Motor neuron (in vitro differentiated cells): Measurements from ENCODE around the gene SSC5D. TPM values are rescaled to one million over a fixed set of nuclear protein-coding genes. Genes with fewer than 3 reads are reported as not detected.

Source experiments
- ATAC-seq, 8 experiments: fragments of 200-7000 bp; cut with Tn5 transposase; replicated peaks in 6 of 8; 2 replicates each; pipeline ENCODE4 v1.8.0; 2021; ENCODE audit warnings: mild to moderate bottlenecking in 8 of 8, moderate library complexity in 8 of 8
- H3K27ac ChIP-seq, 2 donors: fragments of 250-450 bp; sonication (Bioruptor Pico); 2 replicates each; pipeline ENCODE4 v1.9.0; 2021; ENCODE audit warnings: antibody characterized with exemption in 2 of 2, mild to moderate bottlenecking in 2 of 2, moderate library complexity in 1 of 2
- H3K4me1 ChIP-seq, 2 donors: fragments of 250-450 bp; sonication (Bioruptor Pico); replicated peaks in 1 of 2; 2 replicates each; pipeline ENCODE4 v1.6.1; 2021; ENCODE audit warnings: antibody characterized with exemption in 2 of 2, mild to moderate bottlenecking in 2 of 2, moderate library complexity in 1 of 2
- H3K4me3 ChIP-seq, 5 donors: fragments of 250-450 bp; sonication (Bioruptor Pico); 2 replicates each; pipeline ENCODE4 v1.9.0; 2021; ENCODE audit warnings: antibody characterized with exemption in 5 of 5, mild to moderate bottlenecking in 5 of 5, moderate library complexity in 4 of 5
- WGBS, 10 experiments: fragments of 450-650 bp; shearing (Covaris generic); methylation state at CpG; one replicate each; pipeline ENCODE4 v1.0.0; 2022; 5-methylcytosine and 5-hydroxymethylcytosine counted together
- in situ Hi-C, 9 experiments: fragments of 400-800 bp; cut with MboI; loops; one replicate each; pipeline ENCODE4 v1.15.0; 2021; ENCODE audit warnings: low sequenced_read_pairs in 9 of 9, low pct_unique_long_range_greater_than_20kb in 2 of 9; ENCODE audit not compliant: unreplicated experiment in 9 of 9
- total RNA-seq, 8 experiments: library from RNA; unstranded; fragments of 300-600 nt; gene quantifications; 2 replicates each; pipeline versions ENCODE4 v1.2.3 to v1.2.4, GENCODE V29; 2022

The SSC5D gene
- total RNA-seq, 8 experiments from 2014 or later, result 0.27 to 3.0 (median 0.63) TPM

GRCh38 chr19:55486971-55487923 lies 989 bp upstream of the SSC5D start:
- Histone ChIP-seq H3K4me3 (peak overlapping the region; percentile 17 to 91 (median 77)), H3K27ac (peak overlapping the region; percentile 59 to 80), H3K4me1 (peaks cover 46 to 62% of the 10 kb centered on the region in 2 donors)
- ATAC-seq, result peak in 7 of 8 experiments; percentile 6 to 59 (median 57)
- WGBS, 10 experiments, result 4 to 60% (median 16%) methylated on average over 1 to 5 of the region's 27 CpGs; no CpG with 5 or more reads in 4 of the 10 experiments
- in situ Hi-C loops, result loop anchor here in 1 of 9 experiments (25.0 kb wide), 1 partner anchor 350 kb away; the partner anchor contains the start of gene TNNT1

- 20 to 100% (median 80%) methylated on average over 1 to 2 of the region's 36 CpGs; no CpG with 5 or more reads in 6 of the 10 experiments for WGBS, 10 experiments
- no peak for ATAC-seq
- H3K4me1 ChIP-seq, result peaks cover 40 to 53% of the 10 kb centered on the region in 2 donors
- H3K4me3 ChIP-seq, result no peak overlapping the region
- in situ Hi-C loops, result loop anchor here in 1 of 9 experiments (25.0 kb wide), 1 partner anchor 352 kb away; the partner anchor contains the start of gene TNNT1
- H3K27ac ChIP-seq, result no peak overlapping the region
Measured at GRCh38 chr19:55488986-55489710, 912 bp downstream of the SSC5D start.

- H3K4me3 ChIP-seq, result no peak overlapping the region
- WGBS, 10 experiments, result no CpG with 5 or more reads among the region's 21 CpGs
- in situ Hi-C loops, result loop anchor here in 1 of 9 experiments (25.0 kb wide), 1 partner anchor 353 kb away; the partner anchor contains the start of gene TNNT1
Measured at GRCh38 chr19:55489711-55490477, 1.7 kb downstream of the SSC5D start.

GRCh38 chr19:55490478-55491432 lies 2.5 kb downstream of the SSC5D start:
- Histone ChIP-seq H3K4me3 (no peak overlapping the region), H3K27ac (no peak overlapping the region), H3K4me1 (peaks cover 33 to 46% of the 10 kb centered on the region in 2 donors)
- peak in 3 of 8 experiments; percentile 2 to 45 (median 9) for ATAC-seq
- in situ Hi-C loops, result loop anchor here in 1 of 9 experiments (25.0 kb wide), 1 partner anchor 353 kb away; the partner anchor contains the start of gene TNNT1
- 40 to 91% (median 72%) methylated on average over 1 to 30 of the region's 52 CpGs; no CpG with 5 or more reads in 6 of the 10 experiments for WGBS, 10 experiments

More at GRCh38 chr19:55489711-55490477, 1.7 kb downstream of the SSC5D start:
- peaks cover 35 to 48% of the 10 kb centered on the region in 2 donors for H3K4me1 ChIP-seq
- ATAC-seq, result peak in 1 of 8 experiments; percentile 9
- H3K27ac ChIP-seq, result no peak overlapping the region

- in situ Hi-C loops, result loop anchor here in 1 of 9 experiments (25.0 kb wide), 1 partner anchor 354 kb away; the partner anchor contains the start of gene TNNT1
- Histone ChIP-seq H3K27ac (no peak overlapping the region), H3K4me3 (no peak overlapping the region), H3K4me1 (peaks cover 30 to 36% of the 10 kb centered on the region in 2 donors)
- 69 to 72% methylated on average over 6 to 10 of the region's 24 CpGs; no CpG with 5 or more reads in 8 of the 10 experiments for WGBS, 10 experiments
- no peak for ATAC-seq
Measured at GRCh38 chr19:55491546-55492360, 3.5 kb downstream of the SSC5D start.

GRCh38 chr19:55492362-55492944 lies 4.2 kb downstream of the SSC5D start:
- no peak overlapping the region for H3K27ac ChIP-seq
- peaks cover 23 to 29% of the 10 kb centered on the region in 2 donors for H3K4me1 ChIP-seq
- in situ Hi-C loops, result loop anchor here in 1 of 9 experiments (25.0 kb wide), 1 partner anchor 355 kb away; the partner anchor contains the start of gene TNNT1
- WGBS, 10 experiments, result 56 to 100% (median 70%) methylated on average over 1 to 6 of the region's 12 CpGs; no CpG with 5 or more reads in 3 of the 10 experiments
- H3K4me3 ChIP-seq, result no peak overlapping the region
- ATAC-seq, result no peak

GRCh38 chr19:55493052-55493644 lies 4.9 kb downstream of the SSC5D start:
- WGBS, 10 experiments, result 46 to 88% (median 69%) methylated on average over 4 to 13 of the region's 18 CpGs; no CpG with 5 or more reads in 5 of the 10 experiments
- ATAC-seq, result no peak
- no peak overlapping the region for H3K4me3 ChIP-seq
- peaks cover 17 to 22% of the 10 kb centered on the region in 2 donors for H3K4me1 ChIP-seq
- in situ Hi-C loops, result loop anchor here in 1 of 9 experiments (25.0 kb wide), 1 partner anchor 356 kb away; the partner anchor contains the start of gene TNNT1
- H3K27ac ChIP-seq, result no peak overlapping the region

- ATAC-seq, result no peak
- 48 to 100% methylated on average over 1 to 9 of the region's 38 CpGs; no CpG with 5 or more reads in 8 of the 10 experiments for WGBS, 10 experiments
- H3K4me3 ChIP-seq, result no peak overlapping the region
- in situ Hi-C loops, result loop anchor here in 1 of 9 experiments (25.0 kb wide), 1 partner anchor 356 kb away; the partner anchor contains the start of gene TNNT1
- H3K4me1 ChIP-seq, result peaks cover 14 to 19% of the 10 kb centered on the region in 2 donors
- no peak overlapping the region for H3K27ac ChIP-seq
Measured at GRCh38 chr19:55493645-55494171, 5.5 kb downstream of the SSC5D start.

GRCh38 chr19:55494172-55494761 lies 6.0 kb downstream of the SSC5D start:
- peaks cover 12 to 14% of the 10 kb centered on the region in 2 donors for H3K4me1 ChIP-seq
- no peak overlapping the region for H3K4me3 ChIP-seq
- peak in 2 of 8 experiments; percentile 36 to 83 for ATAC-seq
- in situ Hi-C loops, result loop anchor here in 1 of 9 experiments (25.0 kb wide), 1 partner anchor 357 kb away; the partner anchor contains the start of gene TNNT1
- H3K27ac ChIP-seq, result no peak overlapping the region
- 11 to 100% (median 76%) methylated on average over 1 to 6 of the region's 22 CpGs; no CpG with 5 or more reads in 7 of the 10 experiments for WGBS, 10 experiments
